H9 (cell line): Measurements from ENCODE around the gene RAD21L1. TPM values are rescaled to one million over a fixed set of nuclear protein-coding genes. Genes with fewer than 3 reads are reported as not detected.

Source experiments
- DNase-seq: peaks from one replicate; pipeline ENCODE4 v3.0.0-alpha.2; 2017
- H2AFZ ChIP-seq: one replicate; pipeline ENCODE4 v1.6.1; 2013; ENCODE audit warnings: mild to moderate bottlenecking, low read length, control low read depth, moderate library complexity
- H2AK5ac ChIP-seq: 2 replicates; pipeline ENCODE4 v1.6.1; 2013; ENCODE audit warnings: low read length, control low read depth, mixed read lengths; ENCODE audit not compliant: insufficient read length
- H2BK120ac ChIP-seq: one replicate; pipeline ENCODE4 v1.6.1; 2013; ENCODE audit warnings: low read depth, mild to moderate bottlenecking, low read length, control low read depth, inconsistent platforms; ENCODE audit not compliant: poor library complexity, severe bottlenecking
- H2BK12ac ChIP-seq: 2 replicates; pipeline ENCODE4 v1.6.1; 2013; ENCODE audit warnings: low read length, control low read depth, mixed read lengths, low read depth; ENCODE audit not compliant: insufficient read length
- H2BK15ac ChIP-seq: 2 replicates; pipeline ENCODE4 v1.6.1; 2013; ENCODE audit warnings: low read depth, low read length, control low read depth
- H2BK20ac ChIP-seq: one replicate; pipeline ENCODE4 v1.6.1; 2013; ENCODE audit warnings: low read depth, mild to moderate bottlenecking, low read length, control low read depth, inconsistent platforms; ENCODE audit not compliant: poor library complexity, severe bottlenecking
- H2BK5ac ChIP-seq: 2 replicates; pipeline ENCODE4 v1.6.1; 2013; ENCODE audit warnings: low read length, control low read depth, mixed read lengths; ENCODE audit not compliant: insufficient read length
- H3K14ac ChIP-seq: 2 replicates; pipeline ENCODE4 v1.6.1; 2013; ENCODE audit warnings: low read length, control low read depth; ENCODE audit not compliant: insufficient read depth
- H3K18ac ChIP-seq: 2 replicates; pipeline ENCODE4 v1.6.1; 2013; ENCODE audit warnings: low read depth, mild to moderate bottlenecking, mixed read lengths, low read length, control low read depth; ENCODE audit not compliant: insufficient read length
- H3K23ac ChIP-seq: 2 replicates; pipeline ENCODE4 v1.6.1; 2013; ENCODE audit warnings: low read length, control low read depth, mixed read lengths, low read depth; ENCODE audit not compliant: insufficient read length
- H3K23me2 ChIP-seq: 2 replicates; pipeline ENCODE4 v1.6.1; 2013; ENCODE audit warnings: low read depth, mild to moderate bottlenecking, mixed read lengths, low read length, control low read depth; ENCODE audit not compliant: insufficient read length, poor library complexity, severe bottlenecking
- H3K27ac ChIP-seq: 2 replicates; pipeline ENCODE4 v1.5.1; 2013; ENCODE audit warnings: low read length, control low read depth, mixed read lengths, low read depth; ENCODE audit not compliant: insufficient read length
- H3K27me3 ChIP-seq: 2 replicates; pipeline ENCODE4 v1.6.1; 2013; ENCODE audit warnings: low read length, control low read depth, inconsistent platforms; ENCODE audit not compliant: insufficient read depth
- H3K4ac ChIP-seq: 2 replicates; pipeline ENCODE4 v1.6.1; 2013; ENCODE audit warnings: low read depth, mild to moderate bottlenecking, control low read depth, inconsistent platforms, low read length, moderate library complexity
- H3K4me1 ChIP-seq: 2 replicates; pipeline ENCODE4 v1.6.1; 2013; ENCODE audit warnings: low read length, control low read depth, inconsistent platforms; ENCODE audit not compliant: insufficient read depth
- H3K4me2 ChIP-seq: 2 replicates; pipeline ENCODE4 v1.6.1; 2013; ENCODE audit warnings: low read length, control low read depth, mixed read lengths; ENCODE audit not compliant: insufficient read length, insufficient read depth
- H3K56ac ChIP-seq: 2 replicates; pipeline ENCODE4 v1.6.1; 2013; ENCODE audit warnings: low read depth, mild to moderate bottlenecking, mixed read lengths, low read length, control low read depth; ENCODE audit not compliant: insufficient read length
- H3K79me1 ChIP-seq: 2 replicates; pipeline ENCODE4 v1.6.1; 2013; ENCODE audit warnings: low read depth, mild to moderate bottlenecking, moderate library complexity, low read length, control low read depth, inconsistent platforms; ENCODE audit not compliant: insufficient read depth, poor library complexity, severe bottlenecking
- H3K79me2 ChIP-seq: 2 replicates; pipeline ENCODE4 v1.6.1; 2013; ENCODE audit warnings: low read length, control low read depth, inconsistent platforms; ENCODE audit not compliant: insufficient read depth
- H3K9ac ChIP-seq: 2 replicates; pipeline ENCODE4 v1.6.1; 2013; ENCODE audit warnings: low read length, control low read depth, mixed read lengths; ENCODE audit not compliant: insufficient read length; ENCODE audit errors: extremely low read depth
- H3K9me3 ChIP-seq: one replicate; pipeline ENCODE4 v1.6.1; 2013; ENCODE audit warnings: low read depth, low read length, inconsistent platforms; ENCODE audit not compliant: control insufficient read depth
- H3T11ph ChIP-seq: one replicate; pipeline ENCODE4 v1.6.1; 2013; ENCODE audit warnings: mild to moderate bottlenecking, low read length, control low read depth, inconsistent platforms
- H4K20me1 ChIP-seq: one replicate; pipeline ENCODE4 v1.6.1; 2013; ENCODE audit not compliant: control insufficient read depth, insufficient read length, insufficient read depth
- H4K5ac ChIP-seq: 2 replicates; pipeline ENCODE4 v1.6.1; 2013; ENCODE audit warnings: low read depth, mild to moderate bottlenecking, mixed read lengths, low read length, control low read depth; ENCODE audit not compliant: insufficient read length
- H4K8ac ChIP-seq: replicated peaks from 2 replicates; pipeline ENCODE4 v1.6.1; 2013; ENCODE audit warnings: low read length, control low read depth, mixed read lengths, low read depth; ENCODE audit not compliant: insufficient read length
- H4K91ac ChIP-seq: 2 replicates; pipeline ENCODE4 v1.6.1; 2013; ENCODE audit warnings: low read depth, mild to moderate bottlenecking, moderate library complexity, mixed read lengths, low read length, control low read depth; ENCODE audit not compliant: insufficient read length
- H3K27ac Mint-ChIP-seq, 3 experiments: 2 replicates in 2 of 3; 3 replicates in 1 of 3; pipeline ENCODE4 v1.8.0; 2020 to 2021; ENCODE audit warnings: mixed read lengths in 3 of 3, mild to moderate bottlenecking in 1 of 3, moderate library complexity in 1 of 3
- H3K27me3 Mint-ChIP-seq: 2 replicates; pipeline ENCODE4 v1.8.0; 2021; ENCODE audit warnings: low read depth, mild to moderate bottlenecking, moderate library complexity, mixed read lengths
- H3K36me3 Mint-ChIP-seq, 3 experiments: 2 replicates in 2 of 3; 3 replicates in 1 of 3; pipeline ENCODE4 v1.8.0; 2020 to 2021; ENCODE audit warnings: low read depth in 3 of 3, mixed read lengths in 3 of 3; ENCODE audit not compliant: insufficient read depth in 1 of 3
- H3K4me1 Mint-ChIP-seq, 2 experiments: 2 replicates each; pipeline ENCODE4 v1.8.0; 2020; ENCODE audit warnings: mixed read lengths in 2 of 2
- H3K4me3 Mint-ChIP-seq, 2 experiments: 2 replicates in 1 of 2; 3 replicates in 1 of 2; pipeline ENCODE4 v1.8.0; 2020 to 2021; ENCODE audit warnings: mild to moderate bottlenecking in 2 of 2, mixed read lengths in 2 of 2, moderate library complexity in 1 of 2
- H3K9me3 Mint-ChIP-seq, 2 experiments: 2 replicates in 1 of 2; 3 replicates in 1 of 2; pipeline ENCODE4 v1.8.0; 2020; ENCODE audit warnings: mild to moderate bottlenecking in 2 of 2, mixed read lengths in 2 of 2, moderate library complexity in 1 of 2
- WGBS: extraction: QIAGEN DNeasy Blood & Tissue Kit; methylation state at CpG from one replicate; pipeline ENCODE4 v1.1.7; 2013; ENCODE audit warnings: missing lambda C conversion rate, low lambda C conversion rate, mixed read lengths; ENCODE audit not compliant: insufficient read length; ENCODE audit errors: extremely low coverage; 5-methylcytosine and 5-hydroxymethylcytosine counted together
- total RNA-seq: library from RNA; stranded (reverse); gene quantifications from 2 replicates; pipeline ENCODE4 v1.2.1, GENCODE V29; 2021
- TF ChIP-seq, protein P1 (sequence below): fragments of 200-600 bp; sonication (generic); conservative IDR thresholded peaks from 3 replicates; pipeline ENCODE4 v1.8.0; 2021; ENCODE audit warnings: antibody characterized with exemption, mild to moderate bottlenecking

RAD21L1 gene
- total RNA-seq, 1 experiment from 2014 or later: not detected

GRCh38 chr20:1198751-1199150 is 27.1 kb upstream of the RAD21L1 start:
- no peak overlapping the region for H3K56ac ChIP-seq
- H4K20me1 ChIP-seq: no peaks in the 10 kb centered on the region
- no peak overlapping the region for H3K4me3 Mint-ChIP-seq
- H4K91ac ChIP-seq: no peak overlapping the region
- H3K4me1 Mint-ChIP-seq: no peaks in the 10 kb centered on the region; a peak in 1 of 4 replicates
- no peaks in the 10 kb centered on the region for H3K79me1 ChIP-seq
- H2BK5ac ChIP-seq: no peak overlapping the region
- H3K9me3 Mint-ChIP-seq: peaks cover 0 to 3% of the 10 kb centered on the region in 2 experiments; a peak in 1 of 5 replicates
- H3K9me3 ChIP-seq: no peaks in the 10 kb centered on the region
- no peaks in the 10 kb centered on the region for H3K79me2 ChIP-seq
- H2BK15ac ChIP-seq: no peak overlapping the region
- H3K14ac ChIP-seq: no peak overlapping the region
- H4K5ac ChIP-seq: no peak overlapping the region
- H3K4me1 ChIP-seq: no peaks in the 10 kb centered on the region
- H3K27ac Mint-ChIP-seq: no peak overlapping the region
- TF ChIP-seq, protein P1, sequence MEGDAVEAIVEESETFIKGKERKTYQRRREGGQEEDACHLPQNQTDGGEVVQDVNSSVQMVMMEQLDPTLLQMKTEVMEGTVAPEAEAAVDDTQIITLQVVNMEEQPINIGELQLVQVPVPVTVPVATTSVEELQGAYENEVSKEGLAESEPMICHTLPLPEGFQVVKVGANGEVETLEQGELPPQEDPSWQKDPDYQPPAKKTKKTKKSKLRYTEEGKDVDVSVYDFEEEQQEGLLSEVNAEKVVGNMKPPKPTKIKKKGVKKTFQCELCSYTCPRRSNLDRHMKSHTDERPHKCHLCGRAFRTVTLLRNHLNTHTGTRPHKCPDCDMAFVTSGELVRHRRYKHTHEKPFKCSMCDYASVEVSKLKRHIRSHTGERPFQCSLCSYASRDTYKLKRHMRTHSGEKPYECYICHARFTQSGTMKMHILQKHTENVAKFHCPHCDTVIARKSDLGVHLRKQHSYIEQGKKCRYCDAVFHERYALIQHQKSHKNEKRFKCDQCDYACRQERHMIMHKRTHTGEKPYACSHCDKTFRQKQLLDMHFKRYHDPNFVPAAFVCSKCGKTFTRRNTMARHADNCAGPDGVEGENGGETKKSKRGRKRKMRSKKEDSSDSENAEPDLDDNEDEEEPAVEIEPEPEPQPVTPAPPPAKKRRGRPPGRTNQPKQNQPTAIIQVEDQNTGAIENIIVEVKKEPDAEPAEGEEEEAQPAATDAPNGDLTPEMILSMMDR: no peak
- H3K9ac ChIP-seq: no peak overlapping the region
- no peak overlapping the region for H3K23ac ChIP-seq
- no peak overlapping the region for H3K18ac ChIP-seq
- peaks cover 21% of the 10 kb centered on the region for H3K27me3 Mint-ChIP-seq
- H3K36me3 Mint-ChIP-seq: no peaks in the 10 kb centered on the region
- no peaks in the 10 kb centered on the region for H3K23me2 ChIP-seq
- H4K8ac ChIP-seq: no peak overlapping the region
- no peak overlapping the region for H2BK120ac ChIP-seq
- H3K27ac ChIP-seq: no peak overlapping the region
- peaks cover 3% of the 10 kb centered on the region; the same call in 1 of the 2 replicates for H3K27me3 ChIP-seq
- no peak overlapping the region for H2AK5ac ChIP-seq
- H3K4me2 ChIP-seq: no peak overlapping the region
- no peak overlapping the region for H3K4ac ChIP-seq
- WGBS: no CpG with 5 or more reads among the region's 5 CpGs
- DNase-seq: no peak
- no peak overlapping the region for H3T11ph ChIP-seq
- no peak overlapping the region for H2BK20ac ChIP-seq
- no peak overlapping the region for H2BK12ac ChIP-seq
- no peak overlapping the region for H2AFZ ChIP-seq
